ENCODE measurements around the gene FGF18.

DNA sequence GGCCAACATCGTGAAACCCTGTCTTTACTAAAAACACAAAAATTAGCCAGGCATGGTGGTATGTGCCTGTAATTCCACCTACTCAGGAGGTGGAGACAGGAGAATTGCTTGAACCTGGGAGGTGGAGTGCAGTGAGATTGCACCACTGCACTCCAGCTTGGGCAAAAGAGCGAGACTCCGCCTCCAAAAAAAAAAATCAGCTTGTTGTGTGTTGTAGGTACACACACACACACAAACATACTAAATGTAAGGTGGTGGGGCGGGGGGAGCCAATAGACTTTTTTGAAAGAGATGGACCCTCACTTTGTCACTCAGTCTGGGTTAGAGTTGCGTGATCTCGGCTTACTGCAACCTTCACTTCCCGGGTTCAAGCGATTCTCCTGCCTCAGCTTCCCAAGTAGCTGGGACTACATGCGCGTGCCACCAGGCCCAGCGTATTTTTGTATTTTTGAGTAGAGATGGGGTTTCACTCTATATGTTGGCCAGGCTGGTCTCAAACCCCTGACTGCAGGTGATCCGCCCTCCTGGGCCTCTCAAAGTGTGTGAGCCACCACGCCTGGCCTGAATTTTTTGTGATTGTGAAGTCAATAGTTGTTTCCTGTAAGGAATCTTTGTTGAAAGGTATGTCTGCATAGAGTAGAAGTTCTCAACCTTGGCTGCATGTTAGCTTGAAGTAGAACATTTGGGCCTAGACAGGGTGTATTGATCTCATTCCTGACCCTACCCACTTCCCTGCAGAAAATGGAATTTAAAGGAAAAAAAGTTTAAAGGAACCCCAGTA, 18.1 kb upstream of the FGF18 start:
- TF ChIP-seq, protein P1, sequence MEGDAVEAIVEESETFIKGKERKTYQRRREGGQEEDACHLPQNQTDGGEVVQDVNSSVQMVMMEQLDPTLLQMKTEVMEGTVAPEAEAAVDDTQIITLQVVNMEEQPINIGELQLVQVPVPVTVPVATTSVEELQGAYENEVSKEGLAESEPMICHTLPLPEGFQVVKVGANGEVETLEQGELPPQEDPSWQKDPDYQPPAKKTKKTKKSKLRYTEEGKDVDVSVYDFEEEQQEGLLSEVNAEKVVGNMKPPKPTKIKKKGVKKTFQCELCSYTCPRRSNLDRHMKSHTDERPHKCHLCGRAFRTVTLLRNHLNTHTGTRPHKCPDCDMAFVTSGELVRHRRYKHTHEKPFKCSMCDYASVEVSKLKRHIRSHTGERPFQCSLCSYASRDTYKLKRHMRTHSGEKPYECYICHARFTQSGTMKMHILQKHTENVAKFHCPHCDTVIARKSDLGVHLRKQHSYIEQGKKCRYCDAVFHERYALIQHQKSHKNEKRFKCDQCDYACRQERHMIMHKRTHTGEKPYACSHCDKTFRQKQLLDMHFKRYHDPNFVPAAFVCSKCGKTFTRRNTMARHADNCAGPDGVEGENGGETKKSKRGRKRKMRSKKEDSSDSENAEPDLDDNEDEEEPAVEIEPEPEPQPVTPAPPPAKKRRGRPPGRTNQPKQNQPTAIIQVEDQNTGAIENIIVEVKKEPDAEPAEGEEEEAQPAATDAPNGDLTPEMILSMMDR (IDR thresholded peaks at IDR 0.05), result no peak
- no peak for TF ChIP-seq POLR2A (IDR thresholded peaks at IDR 0.05)

Measured in heart left ventricle (tissue), 13 donors.